NCI-H2029 (cell line): Measurements from ENCODE around the gene KLF6.
A peak's percentile ranks its signal among the peaks of the same experiment; 100 is the strongest.

ENCODE experiments used
- DNase-seq: peaks from one replicate; lab custom pipeline; 2025; lab: John Stamatoyannopoulos, UW

KLF6 gene

DNA sequence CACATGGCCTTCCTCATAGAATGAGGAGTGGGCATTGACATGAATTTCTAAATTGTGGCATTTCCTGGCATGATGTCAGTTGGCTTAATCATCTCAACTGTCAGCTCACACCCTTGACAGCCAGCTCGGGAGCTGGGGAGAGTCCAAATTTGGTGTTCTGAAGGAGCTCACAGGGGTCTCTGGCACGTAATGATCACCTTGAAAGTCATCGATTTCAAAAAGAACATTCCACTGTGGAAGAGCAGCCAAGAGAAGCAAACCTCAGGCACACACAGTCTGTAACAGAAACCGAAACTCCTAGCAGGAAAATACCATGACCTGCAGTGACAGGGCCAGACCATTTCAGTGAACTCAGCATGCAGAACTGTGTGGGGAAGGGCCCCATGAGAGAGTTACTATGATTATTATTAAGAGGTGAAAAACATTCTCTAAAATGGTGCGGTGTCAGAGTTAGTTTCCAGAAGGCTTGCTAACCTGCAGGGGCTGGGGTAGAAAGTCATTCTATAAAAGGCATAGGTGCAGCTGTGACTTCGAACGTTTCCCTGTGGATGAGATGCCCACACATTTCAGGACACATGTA is 26.4 kb upstream of the KLF6 start:
- DNase-seq, result no peak

DNA sequence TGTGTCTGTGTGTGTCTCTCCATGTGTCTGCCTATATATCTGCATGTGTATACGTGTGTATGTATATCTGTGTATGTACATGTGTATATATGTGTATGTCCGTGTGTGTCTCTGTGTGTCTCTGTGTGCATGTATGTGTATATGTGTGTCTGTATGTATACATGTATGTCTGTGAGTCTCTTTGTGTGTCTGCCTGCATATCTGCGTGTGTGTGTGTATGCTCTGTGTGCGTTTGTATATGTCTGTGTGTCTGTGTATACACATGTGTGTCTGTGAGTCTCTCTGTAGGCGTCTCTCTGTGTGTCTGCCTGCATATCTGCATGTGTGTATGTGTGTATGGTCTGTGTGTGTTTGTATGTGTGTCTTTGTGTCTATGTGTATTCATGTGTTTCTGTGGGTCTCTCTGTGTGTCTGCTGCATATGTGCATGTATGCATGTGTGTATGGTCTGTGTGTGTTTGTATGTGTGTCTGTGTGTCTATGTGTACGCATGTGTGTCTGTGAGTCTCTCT is 23.7 kb upstream of the KLF6 start:
- DNase-seq, result no peak

DNA sequence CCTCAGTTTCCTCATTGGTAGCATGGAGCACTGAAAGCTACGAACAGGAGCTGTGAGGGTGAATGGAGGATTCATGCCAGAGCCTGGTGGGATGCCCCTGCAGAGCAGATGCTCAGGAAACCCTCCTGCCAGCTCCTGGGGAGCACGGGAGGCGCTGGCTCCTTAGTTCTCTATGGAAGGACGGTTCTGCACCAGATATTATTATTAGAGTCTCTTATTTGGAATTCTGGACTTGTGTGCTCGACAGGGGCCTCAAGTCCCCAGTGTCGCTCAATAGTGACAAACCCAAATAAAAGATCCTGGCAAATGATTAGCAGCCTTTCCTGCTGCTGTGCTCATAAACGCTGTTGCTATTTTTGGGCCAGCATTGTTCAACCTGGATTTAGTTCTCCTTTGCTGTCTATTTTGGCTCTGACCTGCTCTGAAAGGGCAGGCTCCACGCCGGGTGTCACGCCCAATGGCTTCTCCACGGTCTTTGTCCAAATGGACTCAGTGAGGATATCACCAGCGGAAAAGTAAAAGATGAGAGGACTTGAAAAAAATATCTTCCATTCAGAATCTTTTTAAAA is 23.0 kb upstream of the KLF6 start:
- no peak for DNase-seq

DNA sequence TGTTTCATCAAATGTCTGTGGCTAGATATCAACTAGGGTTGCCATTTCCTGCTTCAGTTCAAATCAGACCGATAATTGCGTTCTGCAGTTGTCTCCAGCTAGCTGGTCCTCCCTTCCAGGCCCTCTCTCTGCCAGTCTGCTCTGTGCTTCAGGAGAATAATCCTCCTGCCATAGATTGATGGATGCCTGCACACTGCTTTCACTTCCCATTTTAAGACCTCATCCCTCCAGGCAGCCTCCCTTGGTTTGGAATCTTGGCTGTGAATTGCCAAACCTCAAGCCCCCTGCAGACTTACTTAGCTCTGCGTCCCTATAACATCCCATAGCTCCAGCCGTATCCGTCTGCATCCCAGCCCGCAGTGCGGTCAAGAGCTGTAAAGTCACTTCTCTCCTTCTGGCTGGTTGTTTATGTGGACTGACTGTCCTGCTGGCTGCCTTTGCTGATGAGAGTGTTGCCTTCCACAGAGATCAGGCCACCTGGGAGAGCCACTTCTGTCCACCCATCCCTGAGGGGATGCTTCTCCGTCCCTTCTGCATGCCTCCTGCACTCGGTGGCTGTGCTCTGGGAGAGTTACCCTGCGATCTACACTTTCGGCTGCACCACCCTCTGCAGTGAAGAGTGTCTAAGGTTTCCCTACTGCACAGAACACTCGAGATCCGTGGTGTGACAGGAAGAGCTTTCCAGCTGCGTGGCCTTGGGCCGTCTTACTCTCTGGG is 22.4 kb upstream of the KLF6 start:
- no peak for DNase-seq

DNA sequence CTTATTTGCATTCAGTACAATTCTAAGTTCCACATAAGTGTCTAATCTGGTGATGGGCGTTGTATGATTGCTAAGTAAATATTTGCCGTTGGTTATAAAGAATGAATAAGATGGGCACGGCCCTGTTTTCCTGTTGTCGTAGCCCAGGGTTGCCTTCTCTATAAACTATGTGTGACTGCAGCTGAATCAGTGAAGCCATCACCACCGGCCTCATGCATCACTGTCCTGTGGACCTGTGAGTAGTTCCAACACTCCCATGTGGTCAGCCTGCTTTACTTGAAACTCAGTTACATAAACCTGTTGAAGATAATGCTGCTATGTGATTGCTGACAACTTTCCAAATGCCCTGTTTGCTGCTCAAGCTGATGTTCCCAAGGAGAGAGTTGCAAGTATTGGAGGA is 21.6 kb upstream of the KLF6 start:
- DNase-seq, result peak; percentile 13

DNA sequence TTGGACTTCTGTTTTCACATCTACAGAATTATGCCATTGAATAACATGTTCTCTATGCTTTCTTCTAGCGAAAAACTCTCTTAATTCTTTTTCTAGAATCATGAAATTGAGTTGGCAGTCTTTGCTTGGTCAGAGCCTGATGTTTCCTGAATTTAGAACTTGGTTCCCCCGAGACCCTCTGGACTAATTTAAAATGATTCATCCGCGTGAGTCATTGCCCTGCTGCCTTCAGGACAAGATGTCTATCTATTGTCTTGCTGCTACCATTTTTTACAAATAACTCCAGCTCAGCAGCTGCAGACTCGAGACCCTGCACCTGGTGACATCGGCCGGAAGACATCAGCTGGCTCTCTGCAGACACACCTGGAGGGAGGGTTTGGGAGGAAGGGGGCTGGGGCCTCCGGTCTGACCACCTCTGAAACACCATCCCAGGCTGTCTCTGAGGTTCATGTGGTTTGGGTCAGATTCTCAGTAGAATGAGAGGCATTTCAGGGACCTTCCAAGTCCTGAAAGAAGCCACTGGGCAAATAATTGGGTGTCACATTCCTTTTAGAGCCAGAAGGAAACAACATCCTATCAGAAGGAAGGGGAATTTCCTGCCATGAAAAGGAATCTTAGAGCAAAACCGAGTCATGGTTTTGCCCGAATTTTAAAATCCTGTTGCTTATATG is 20.9 kb upstream of the KLF6 start:
- no peak for DNase-seq

DNA sequence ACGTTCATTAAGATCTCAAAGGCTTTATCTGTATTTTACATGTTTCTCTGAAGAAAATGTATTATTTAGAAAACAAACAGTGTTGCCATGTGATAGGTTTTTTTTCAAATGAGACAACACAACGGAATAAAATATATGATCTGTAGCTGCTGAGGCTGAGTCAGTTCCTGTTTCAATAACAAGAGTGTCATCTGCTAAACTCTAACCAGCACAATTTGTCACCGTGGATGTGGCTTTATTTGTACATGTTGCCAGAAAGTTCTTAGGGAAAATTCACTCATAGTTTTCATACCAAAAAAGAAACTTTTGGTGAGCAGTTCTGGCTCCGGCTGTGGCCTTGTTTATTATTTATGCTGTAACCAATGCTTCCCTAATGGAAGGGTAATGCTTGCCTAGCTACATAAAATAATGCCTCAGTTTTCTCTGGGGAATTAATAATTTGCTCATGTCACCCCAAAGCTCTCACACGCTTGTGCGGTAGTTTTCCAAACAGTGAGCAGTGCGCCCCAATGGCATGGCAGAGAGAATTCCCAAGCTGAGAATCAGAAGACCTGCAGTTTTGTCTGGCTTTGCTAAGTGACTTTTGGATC is 20.3 kb upstream of the KLF6 start:
- no peak for DNase-seq

DNA sequence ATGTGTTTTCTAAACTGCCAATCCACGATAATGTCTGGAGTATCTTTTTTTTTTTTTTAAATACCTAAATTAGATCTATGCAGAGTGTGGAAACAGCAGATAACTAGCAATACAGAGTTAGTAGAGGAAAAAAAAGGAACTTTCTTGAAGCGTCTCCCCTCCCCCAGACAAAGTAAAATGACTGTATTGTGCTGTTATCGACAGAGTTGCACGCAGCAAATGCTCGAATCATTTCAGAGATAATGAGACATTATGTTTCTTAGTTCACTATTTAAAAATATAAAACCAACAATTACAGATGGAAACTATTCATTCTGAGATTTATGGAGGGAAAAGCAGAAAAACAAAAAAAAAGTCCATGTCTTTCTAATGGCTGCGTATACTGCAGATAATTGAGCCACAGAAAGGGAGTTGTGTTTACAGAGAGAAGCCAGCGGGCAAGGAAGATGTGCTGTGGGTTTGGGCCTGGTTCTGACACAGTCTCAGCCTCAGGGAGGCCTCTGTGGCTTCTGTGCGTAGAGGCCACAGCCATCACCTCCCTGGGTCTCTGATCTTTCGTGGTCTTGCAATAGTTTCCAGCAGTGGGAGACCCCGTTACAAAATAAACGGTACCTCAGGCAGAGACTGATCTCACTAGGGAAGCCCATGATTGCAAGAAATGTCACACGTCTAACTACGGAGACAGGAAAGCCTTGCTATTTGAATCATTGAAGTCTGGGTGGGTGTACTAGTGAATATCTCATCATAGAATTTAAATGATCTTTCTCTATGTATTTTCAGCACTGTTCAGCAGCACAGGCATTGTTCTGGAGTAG is 19.1 kb upstream of the KLF6 start:
- DNase-seq, result no peak

DNA sequence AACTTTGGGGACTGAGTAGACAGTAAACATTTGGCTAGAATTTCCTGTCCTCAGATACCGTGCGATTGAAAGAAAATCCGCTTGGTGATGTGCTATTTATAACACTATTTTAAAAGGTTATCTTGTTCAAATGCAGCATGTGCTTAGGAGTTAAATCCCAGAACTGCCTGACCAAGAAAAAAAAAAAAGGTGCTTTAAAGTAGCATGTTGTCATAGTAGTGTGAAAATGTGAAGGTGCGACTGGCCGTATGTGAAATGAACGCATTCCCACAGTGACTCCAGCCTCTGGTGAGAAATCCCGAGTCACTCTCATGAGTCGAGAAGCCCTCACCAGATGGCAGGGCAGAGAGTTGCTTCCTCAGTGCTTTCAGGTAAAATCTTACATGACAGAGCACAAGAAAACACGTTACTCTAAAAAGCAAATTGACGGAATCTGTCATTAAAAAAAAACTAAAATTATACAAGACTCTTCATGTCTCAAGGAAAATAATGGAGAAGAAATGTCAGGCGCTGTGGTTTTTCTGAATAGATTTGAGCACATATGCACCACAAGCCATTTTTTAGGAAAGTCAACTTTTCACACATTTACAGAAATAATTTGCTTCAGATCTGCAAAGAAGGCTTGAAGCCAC is 18.4 kb upstream of the KLF6 start:
- no peak for DNase-seq

DNA sequence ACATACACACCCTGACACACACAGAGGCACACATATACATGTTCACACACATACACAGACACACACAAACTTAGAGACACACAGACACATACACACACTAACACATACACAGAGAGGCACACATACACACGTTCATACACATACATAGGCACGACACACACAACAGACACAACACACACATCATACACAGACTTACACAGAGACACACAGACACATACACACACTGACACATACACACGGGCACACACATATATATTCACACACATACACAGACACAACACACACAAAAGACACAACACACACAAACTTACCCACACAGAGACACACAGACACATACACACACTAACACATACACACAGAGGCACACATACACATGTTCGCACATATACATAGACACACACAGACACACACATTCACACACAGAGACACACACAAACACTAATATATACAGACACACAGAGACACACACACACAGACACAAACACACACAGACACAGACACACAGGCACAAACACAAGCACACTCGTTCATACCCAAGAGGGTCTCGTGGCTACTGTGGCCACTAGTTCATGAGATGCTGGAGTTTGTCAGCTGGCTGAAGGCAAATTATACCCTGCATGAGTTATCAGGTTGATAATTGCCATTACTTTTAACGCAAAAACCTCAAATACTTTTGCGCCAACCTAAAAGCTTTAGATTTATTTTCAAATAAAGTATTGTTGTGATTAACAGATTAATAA is 17.7 kb upstream of the KLF6 start:
- no peak for DNase-seq

DNA sequence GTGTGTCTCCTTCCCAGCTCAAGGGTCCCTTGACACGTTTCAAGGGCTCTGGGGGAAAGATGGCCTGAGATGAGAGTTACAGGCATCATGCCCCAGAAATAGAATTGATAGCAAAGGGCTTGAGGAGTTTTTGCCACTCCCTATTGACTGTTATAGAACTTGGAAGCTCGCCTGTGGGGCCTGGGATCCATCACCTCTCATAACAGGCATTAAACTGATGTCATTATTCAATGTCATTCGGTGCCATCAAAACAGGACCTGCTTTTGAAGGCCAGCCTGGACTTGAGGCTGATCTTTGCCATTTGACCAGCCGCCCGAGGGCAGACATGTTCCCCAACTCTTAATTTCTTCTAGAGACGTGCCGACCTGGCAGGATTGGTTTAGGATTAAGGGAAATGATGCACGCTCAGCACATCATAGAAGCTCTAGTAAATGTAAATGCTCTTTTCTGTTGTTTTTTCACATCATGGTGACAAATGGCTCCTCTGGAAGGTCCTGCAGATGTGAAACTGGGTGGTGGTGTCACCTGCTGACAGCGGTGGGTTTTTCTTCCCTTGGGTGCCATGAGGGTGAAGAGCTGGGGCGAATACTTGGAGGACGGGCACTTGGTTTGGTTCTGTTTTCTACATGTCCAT is 16.7 kb upstream of the KLF6 start:
- no peak for DNase-seq

DNA sequence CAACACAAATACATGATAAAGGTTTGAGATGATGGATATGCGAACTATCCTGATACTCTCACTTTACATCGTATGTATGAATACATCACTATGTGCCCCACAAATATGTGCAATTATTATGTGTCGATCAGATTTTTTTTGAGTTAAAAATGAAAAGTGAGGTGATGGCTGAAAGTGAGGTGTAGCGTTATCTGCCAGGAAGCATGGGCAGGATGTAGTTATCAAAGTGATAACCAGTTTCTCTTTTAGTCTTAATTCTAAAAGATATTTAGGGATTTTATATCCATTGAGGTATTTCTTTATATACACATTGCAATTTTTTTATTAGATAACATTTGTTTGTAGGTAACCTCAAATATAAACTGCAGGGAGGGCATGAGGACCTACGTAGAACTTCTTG is 15.6 kb upstream of the KLF6 start:
- no peak for DNase-seq

DNA sequence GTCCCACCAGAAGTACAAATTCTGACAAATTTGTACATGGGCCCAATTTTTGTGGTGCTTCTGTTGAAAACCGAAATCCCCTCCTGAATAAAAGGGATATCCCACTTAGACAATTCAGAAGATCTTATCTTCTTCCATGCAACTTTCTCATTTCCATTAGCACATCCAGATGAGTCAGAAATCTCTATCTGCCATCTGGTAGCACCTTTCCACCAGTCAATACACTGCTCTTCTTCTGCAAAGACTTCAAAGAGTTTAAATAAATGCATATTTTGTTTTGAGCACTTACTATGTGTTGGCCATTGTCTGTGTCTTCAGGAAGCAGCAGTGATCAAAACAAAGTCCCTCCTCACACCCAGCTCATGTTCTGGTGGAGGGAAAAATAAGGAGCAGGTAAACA is 12.7 kb upstream of the KLF6 start:
- no peak for DNase-seq

DNA sequence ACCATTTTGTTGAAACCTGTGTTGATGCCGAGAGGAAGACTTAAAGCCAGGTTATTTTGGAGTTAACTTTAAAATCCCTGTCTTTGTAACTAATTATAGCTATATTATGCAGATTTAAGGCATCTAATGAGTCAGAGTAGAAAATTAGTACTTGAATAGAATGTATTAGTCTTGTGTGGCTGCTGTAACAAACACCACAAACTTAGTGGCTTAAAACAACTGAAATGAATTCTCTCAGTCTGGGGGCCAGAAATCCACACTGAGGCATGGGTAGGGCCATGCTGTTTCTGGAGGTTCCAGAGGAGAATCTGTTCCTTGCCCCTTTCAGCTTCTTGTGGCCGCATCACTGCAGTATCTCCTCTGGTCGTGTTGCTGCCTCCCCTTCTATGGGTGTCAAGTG is 8.5 kb upstream of the KLF6 start:
- no peak for DNase-seq

DNA sequence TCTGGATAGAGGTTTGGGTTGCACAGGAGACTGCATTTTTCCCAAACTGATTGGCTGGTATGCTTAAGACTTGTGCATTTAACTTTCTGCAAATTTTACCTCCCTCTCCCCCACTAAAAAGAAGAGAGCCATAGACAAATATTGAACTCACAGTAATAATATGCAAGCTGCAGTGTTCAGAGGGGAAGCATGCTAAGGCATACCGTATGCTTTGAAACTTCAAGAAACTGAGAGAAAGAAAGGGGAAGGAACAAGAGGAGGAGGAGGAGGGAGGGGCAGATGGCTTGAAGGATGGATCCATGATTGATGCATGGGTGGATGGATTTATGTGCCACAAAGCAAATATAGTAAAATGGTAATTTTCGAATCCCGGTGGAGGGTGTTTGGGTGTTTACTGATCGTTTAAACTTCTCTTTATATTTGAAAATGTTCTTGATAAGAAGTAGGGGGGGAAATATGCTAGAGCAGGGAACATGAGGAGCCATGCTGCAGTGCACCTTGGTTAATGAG is 7.8 kb upstream of the KLF6 start:
- DNase-seq, result no peak

DNA sequence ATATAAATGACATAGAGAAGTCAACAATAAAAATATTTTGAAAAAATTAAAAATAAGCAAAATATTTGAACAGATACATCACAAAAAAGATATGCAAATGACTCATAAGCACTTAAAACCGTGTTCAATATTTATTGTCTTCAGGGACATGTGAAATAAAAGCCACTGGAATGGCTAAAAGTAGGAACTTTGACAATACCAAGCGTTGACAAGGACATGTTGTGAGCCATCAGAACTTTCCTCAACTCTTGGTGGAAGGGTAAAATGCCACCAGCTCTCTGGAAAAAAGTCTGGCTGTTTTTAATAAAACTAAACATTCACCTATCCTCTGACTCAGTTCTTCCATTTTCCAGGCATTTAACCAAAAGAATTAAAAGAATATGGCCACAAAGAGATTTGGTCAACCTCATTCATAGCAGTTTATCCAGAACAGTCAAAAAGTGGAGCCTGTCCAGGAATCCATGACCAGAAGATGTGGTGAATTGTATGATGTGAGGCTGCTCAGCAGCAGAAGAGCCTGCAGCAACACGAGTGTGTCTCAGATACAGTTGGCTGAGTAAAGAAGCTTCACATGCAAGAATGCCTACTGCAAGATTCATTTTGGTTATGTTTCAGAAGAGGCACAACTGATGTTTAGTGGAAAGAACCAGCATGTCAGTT is 7.1 kb upstream of the KLF6 start:
- DNase-seq, result no peak

DNA sequence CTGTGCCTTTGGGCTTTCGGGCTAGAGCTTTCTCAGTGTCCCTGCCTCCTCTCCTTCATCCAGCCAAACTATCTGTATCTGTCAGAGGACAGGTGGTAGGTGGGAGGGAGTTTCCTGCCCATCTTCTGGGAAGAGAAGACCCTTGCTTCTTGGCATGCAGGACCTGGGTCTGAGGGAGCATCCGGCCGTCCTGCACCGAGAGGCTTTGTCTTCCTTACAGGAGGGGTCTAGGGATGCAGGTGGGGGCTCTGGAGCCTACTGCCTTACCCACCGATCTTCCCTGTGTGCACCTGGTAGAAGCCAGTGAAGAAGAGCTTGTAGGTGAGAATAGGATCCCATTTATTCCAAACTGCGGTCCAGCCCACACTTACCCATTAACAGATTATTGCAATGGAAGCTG is 5.8 kb upstream of the KLF6 start:
- no peak for DNase-seq

DNA sequence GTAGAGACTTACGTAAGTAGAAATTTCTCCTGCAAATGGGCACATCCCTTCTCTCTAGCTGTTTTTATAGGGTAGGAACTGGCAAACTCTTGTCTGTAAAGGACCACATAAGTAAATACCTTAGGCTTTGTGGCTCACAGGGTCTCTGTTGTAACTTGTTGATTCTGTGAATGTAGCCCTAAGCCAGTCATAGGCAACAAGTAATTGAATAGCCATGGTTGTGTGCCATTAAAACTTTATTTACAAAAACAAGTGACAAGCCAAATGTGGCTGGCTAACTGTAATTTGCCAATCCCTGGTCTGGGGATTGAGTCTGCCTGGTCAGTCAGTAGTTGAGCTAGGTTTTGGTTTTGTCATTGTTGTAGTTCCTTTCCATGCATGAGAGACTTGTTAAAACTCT is 5.3 kb upstream of the KLF6 start:
- no peak for DNase-seq

DNA sequence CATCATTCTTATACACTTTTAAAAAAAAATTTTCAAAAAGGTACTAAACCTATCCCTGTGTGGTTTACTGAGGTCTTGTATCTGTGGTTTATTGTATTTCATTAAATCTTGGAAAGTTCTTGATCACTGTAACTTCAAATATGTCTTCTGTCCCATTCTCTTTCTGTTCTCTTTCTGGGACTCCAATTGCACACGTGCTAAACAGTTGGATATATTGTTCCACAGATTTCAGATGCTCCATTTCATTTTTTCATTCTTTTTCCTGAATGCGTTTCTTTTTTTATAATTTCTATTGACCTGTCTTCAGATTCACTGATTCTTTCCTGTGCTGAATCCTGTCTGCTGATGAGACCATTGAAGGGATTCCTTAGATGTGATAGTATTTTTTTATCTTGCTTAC is 4.6 kb upstream of the KLF6 start:
- no peak for DNase-seq
